Osteocyte (in vitro differentiated cells): Measurements from ENCODE around the gene PIBF1. TPM values are rescaled to one million over a fixed set of nuclear protein-coding genes. Genes with fewer than 3 reads are reported as not detected.

Experiments used
- DNase-seq: peaks from one replicate; pipeline ENCODE4 v3.0.0; 2021; ENCODE audit warnings: mixed read lengths; ENCODE audit not compliant: unreplicated experiment; ENCODE audit errors: extremely low spot score
- H3K27ac Mint-ChIP-seq: one replicate; pipeline ENCODE4 v1.8.0; 2021; ENCODE audit warnings: mild to moderate bottlenecking, mixed read lengths; ENCODE audit not compliant: unreplicated experiment
- H3K27me3 Mint-ChIP-seq: one replicate; pipeline ENCODE4 v1.8.0; 2021; ENCODE audit warnings: mixed read lengths; ENCODE audit not compliant: unreplicated experiment
- H3K36me3 Mint-ChIP-seq: one replicate; pipeline ENCODE4 v1.8.0; 2021; ENCODE audit warnings: mixed read lengths; ENCODE audit not compliant: unreplicated experiment
- H3K4me1 Mint-ChIP-seq: one replicate; pipeline ENCODE4 v1.8.0; 2021; ENCODE audit warnings: mixed read lengths; ENCODE audit not compliant: unreplicated experiment
- H3K4me3 Mint-ChIP-seq: one replicate; pipeline ENCODE4 v1.8.0; 2021; ENCODE audit warnings: mild to moderate bottlenecking, moderate library complexity, mixed read lengths; ENCODE audit not compliant: unreplicated experiment
- H3K9me3 Mint-ChIP-seq: one replicate; pipeline ENCODE4 v1.8.0; 2021; ENCODE audit warnings: mixed read lengths; ENCODE audit not compliant: unreplicated experiment
- CTCF ChIP-seq: fragments of 200-600 bp; sonication (generic); IDR thresholded peaks from 2 replicates; pipeline ENCODE4 v1.5.0; 2021; ENCODE audit warnings: antibody characterized with exemption, mild to moderate bottlenecking, moderate library complexity
- total RNA-seq: library from RNA; stranded (reverse); gene quantifications from 2 replicates; pipeline ENCODE4 v1.2.1, GENCODE V29; 2021

Gene PIBF1
- total RNA-seq, 1 donor from 2014 or later = 22.6 TPM

- Mint-ChIP-seq H3K27ac (no peak overlapping the region), H3K36me3 (no peaks in the 10 kb centered on the region), H3K9me3 (no peaks in the 10 kb centered on the region), H3K4me1 (peaks cover 25% of the 10 kb centered on the region), H3K4me3 (no peak overlapping the region), H3K27me3 (peaks cover 9% of the 10 kb centered on the region)
- no peak for TF ChIP-seq CTCF
- DNase-seq = no peak
Observed at GRCh38 chr13:73055813-73056564, 274.1 kb downstream of the PIBF1 start.

- Mint-ChIP-seq H3K27me3 (peaks cover 9% of the 10 kb centered on the region), H3K9me3 (no peaks in the 10 kb centered on the region), H3K4me3 (no peak overlapping the region), H3K27ac (no peak overlapping the region), H3K36me3 (no peaks in the 10 kb centered on the region), H3K4me1 (peaks cover 25% of the 10 kb centered on the region)
- no peak for TF ChIP-seq CTCF
- no peak for DNase-seq
Observed at GRCh38 chr13:73056565-73056962, 274.6 kb downstream of the PIBF1 start.

GRCh38 chr13:73057284-73058063 is 275.5 kb downstream of the PIBF1 start:
- H3K27me3 Mint-ChIP-seq = peaks cover 9% of the 10 kb centered on the region
- H3K4me3 Mint-ChIP-seq = no peak overlapping the region
- peaks cover 3% of the 10 kb centered on the region for H3K36me3 Mint-ChIP-seq
- no peak for DNase-seq
- peaks cover 25% of the 10 kb centered on the region for H3K4me1 Mint-ChIP-seq
- no peak overlapping the region for H3K27ac Mint-ChIP-seq
- H3K9me3 Mint-ChIP-seq = no peaks in the 10 kb centered on the region
- TF ChIP-seq CTCF = no peak

GRCh38 chr13:73058064-73058313 is 276.1 kb downstream of the PIBF1 start:
- Mint-ChIP-seq H3K27ac (no peak overlapping the region), H3K9me3 (no peaks in the 10 kb centered on the region), H3K27me3 (peaks cover 9% of the 10 kb centered on the region), H3K36me3 (peaks cover 3% of the 10 kb centered on the region), H3K4me3 (peak overlapping the region; percentile 89), H3K4me1 (peaks cover 25% of the 10 kb centered on the region)
- DNase-seq = no peak
- TF ChIP-seq CTCF = no peak

- H3K9me3 Mint-ChIP-seq = no peaks in the 10 kb centered on the region
- H3K4me1 Mint-ChIP-seq = peaks cover 25% of the 10 kb centered on the region
- peak overlapping the region; percentile 89 for H3K4me3 Mint-ChIP-seq
- DNase-seq = no peak
- peak overlapping the region; percentile 2 for H3K27ac Mint-ChIP-seq
- TF ChIP-seq CTCF = no peak
- H3K27me3 Mint-ChIP-seq = peaks cover 9% of the 10 kb centered on the region
- peaks cover 3% of the 10 kb centered on the region for H3K36me3 Mint-ChIP-seq
Observed at GRCh38 chr13:73058432-73058735, 276.5 kb downstream of the PIBF1 start.
